ENCODE measurements around the gene DOHH.
"Not testable (repeated sequence)": the region's sequence is repeated elsewhere in the genome, so short reads cannot be mapped to it uniquely, and the experiment has no call there.

DOHH gene

GRCh38 chr19:3452171-3452941 is 48.1 kb downstream of the DOHH start:
- in situ Hi-C loops (cut with HindIII; ENCODE audit: low pct_unique_long_range_greater_than_20kb, low sequenced_read_pairs): no loop called here
- DNase-seq (ENCODE audit: low read depth in 1 of 2, low spot score in 1 of 2): no peak
- TF ChIP-seq JUND (IDR thresholded peaks at IDR 0.05; ENCODE audit: low read depth): no peak

GRCh38 chr19:3451451-3451866 is 49.0 kb downstream of the DOHH start:
- no peak for DNase-seq (ENCODE audit: low read depth in 1 of 2, low spot score in 1 of 2)
- in situ Hi-C loops (cut with HindIII; ENCODE audit: low pct_unique_long_range_greater_than_20kb, low sequenced_read_pairs): no loop called here
- TF ChIP-seq JUND (IDR thresholded peaks at IDR 0.05; ENCODE audit: low read depth): no peak

GRCh38 chr19:3450796-3451411 is 49.6 kb downstream of the DOHH start:
- TF ChIP-seq JUND (IDR thresholded peaks at IDR 0.05; ENCODE audit: low read depth): no peak
- DNase-seq (ENCODE audit: low read depth in 1 of 2, low spot score in 1 of 2): no peak
- in situ Hi-C loops (cut with HindIII; ENCODE audit: low pct_unique_long_range_greater_than_20kb, low sequenced_read_pairs): no loop called here

- in situ Hi-C loops (cut with HindIII; ENCODE audit: low pct_unique_long_range_greater_than_20kb, low sequenced_read_pairs): no loop called here
- no peak for TF ChIP-seq JUND (IDR thresholded peaks at IDR 0.05; ENCODE audit: low read depth)
- DNase-seq (ENCODE audit: low read depth in 1 of 2, low spot score in 1 of 2): no peak
These were observed 51.7 kb downstream of the DOHH start for GRCh38 chr19:3448616-3449334.

GRCh38 chr19:3446657-3447056 is 53.8 kb downstream of the DOHH start:
- in situ Hi-C loops (cut with HindIII; ENCODE audit: low pct_unique_long_range_greater_than_20kb, low sequenced_read_pairs); DNase-seq (ENCODE audit: low read depth in 1 of 2, low spot score in 1 of 2): not testable (repeated sequence)

GRCh38 chr19:3444695-3445234 is 55.7 kb downstream of the DOHH start:
- in situ Hi-C loops (cut with HindIII; ENCODE audit: low pct_unique_long_range_greater_than_20kb, low sequenced_read_pairs): no loop called here
- no peak for DNase-seq (ENCODE audit: low read depth in 1 of 2, low spot score in 1 of 2)
- TF ChIP-seq JUND (IDR thresholded peaks at IDR 0.05; ENCODE audit: low read depth): no peak

- TF ChIP-seq JUND (IDR thresholded peaks at IDR 0.05; ENCODE audit: low read depth): no peak
- DNase-seq (ENCODE audit: low read depth in 1 of 2, low spot score in 1 of 2): no peak
- in situ Hi-C loops (cut with HindIII; ENCODE audit: low pct_unique_long_range_greater_than_20kb, low sequenced_read_pairs): no loop called here
These were observed 56.4 kb downstream of the DOHH start for GRCh38 chr19:3443840-3444694.

- DNase-seq (ENCODE audit: low read depth in 1 of 2, low spot score in 1 of 2): no peak
- in situ Hi-C loops (cut with HindIII; ENCODE audit: low pct_unique_long_range_greater_than_20kb, low sequenced_read_pairs): no loop called here
- TF ChIP-seq JUND (IDR thresholded peaks at IDR 0.05; ENCODE audit: low read depth): no peak
These were observed 57.9 kb downstream of the DOHH start for GRCh38 chr19:3442487-3443071.

- in situ Hi-C loops (cut with HindIII; ENCODE audit: low pct_unique_long_range_greater_than_20kb, low sequenced_read_pairs): no loop called here
- TF ChIP-seq JUND (IDR thresholded peaks at IDR 0.05; ENCODE audit: low read depth): no peak
These were observed 58.5 kb downstream of the DOHH start for GRCh38 chr19:3441986-3442329.

GRCh38 chr19:3441089-3441985 is 59.1 kb downstream of the DOHH start:
- no peak for TF ChIP-seq JUND (IDR thresholded peaks at IDR 0.05; ENCODE audit: low read depth)
- in situ Hi-C loops (cut with HindIII; ENCODE audit: low pct_unique_long_range_greater_than_20kb, low sequenced_read_pairs): no loop called here
- no peak for DNase-seq (ENCODE audit: low read depth in 1 of 2, low spot score in 1 of 2)

More at GRCh38 chr19:3441986-3442329, 58.5 kb downstream of the DOHH start:
- no peak for DNase-seq (ENCODE audit: low read depth in 1 of 2, low spot score in 1 of 2)
